ENCODE measurements around the gene CDY1B.
"Not testable (repeated sequence)": the region's sequence is repeated elsewhere in the genome, so short reads cannot be mapped to it uniquely, and the experiment has no call there.

CDY1B gene

GRCh38 chrY:24047919-24048318 is at the start of gene CDY1B:
TSS of gene CDY1B (minus strand) at chrY:24048019. CDS start at chrY:24047688, 331 bp downstream.
- not testable (repeated sequence) for DNase-seq

GRCh38 chrY:24049525-24049924 is 1.7 kb upstream of the CDY1B start:
- not testable (repeated sequence) for DNase-seq

DNA sequence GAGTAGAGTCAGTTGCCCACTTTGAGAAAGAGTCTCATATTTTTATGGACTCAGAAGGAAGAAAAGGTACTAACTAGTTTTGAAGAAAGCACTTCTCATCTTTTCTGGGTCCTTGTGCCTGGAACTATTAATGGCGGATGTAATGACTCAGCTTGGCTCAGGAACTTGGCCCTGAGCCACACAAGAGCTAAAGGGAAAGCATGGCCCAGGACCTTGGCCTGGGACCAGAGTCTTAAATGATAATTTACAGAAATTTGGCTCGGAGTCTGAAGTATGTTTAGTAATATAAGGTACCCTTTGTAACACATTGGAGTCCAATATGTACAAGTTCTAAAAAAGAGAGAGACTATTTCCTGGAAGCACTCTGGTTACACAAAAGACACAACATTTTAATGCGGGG is 4.6 kb downstream of the CDY1B start:
- not testable (repeated sequence) for DNase-seq

GRCh38 chrY:24039008-24039718 is 8.7 kb downstream of the CDY1B start:
- DNase-seq: not testable (repeated sequence)

DNA sequence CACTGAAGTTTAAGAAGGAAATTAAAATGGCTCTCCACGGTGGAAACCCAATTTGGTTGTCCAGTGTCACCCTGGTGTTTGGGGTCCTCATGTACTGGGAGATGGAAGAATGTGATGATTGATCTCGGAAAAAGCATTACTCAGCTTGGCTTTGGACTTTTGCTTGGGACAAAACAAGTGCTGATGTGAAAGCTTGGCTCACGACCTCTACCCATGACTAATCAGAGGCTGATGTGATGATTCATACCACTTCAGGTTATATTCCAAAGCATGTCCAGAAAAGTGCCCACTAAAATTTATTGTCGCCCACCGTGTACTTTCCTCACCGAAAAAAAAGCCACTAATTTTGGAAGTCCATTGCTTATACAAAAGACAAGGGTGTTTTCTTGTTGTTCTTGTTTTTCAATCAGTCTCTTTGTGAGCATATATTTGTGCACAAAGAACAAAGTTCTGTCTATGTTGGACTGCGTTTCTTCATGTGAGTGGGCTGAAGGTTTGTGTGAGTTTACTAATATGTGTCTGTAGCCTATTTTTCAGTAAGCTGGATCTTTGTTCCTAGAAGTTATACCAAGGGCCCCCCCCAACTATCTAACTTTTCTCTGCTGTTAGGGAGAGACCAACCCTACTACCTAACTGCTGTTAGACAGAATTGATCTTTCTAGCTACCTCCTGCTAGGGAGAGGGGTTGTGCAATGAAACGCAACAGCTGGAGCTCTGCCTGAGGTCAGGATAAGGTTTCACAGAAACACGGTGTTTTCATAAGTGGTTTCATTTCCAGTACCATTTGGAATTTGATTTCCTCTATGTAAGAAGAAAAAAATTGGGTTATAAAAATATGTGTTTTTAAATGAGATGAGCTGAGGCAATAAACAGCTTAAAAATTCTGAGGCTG is 21.4 kb downstream of the CDY1B start:
- DNase-seq: not testable (repeated sequence)
